GM12891 (cell line): ENCODE data around the gene IQCB1.

Source experiments
- PAX5 ChIP-seq: IDR thresholded peaks from 2 replicates; pipeline ENCODE4 v1.6.1; 2011; ENCODE audit warnings: low read length, moderate library complexity, mild to moderate bottlenecking; ENCODE audit not compliant: insufficient read depth, severe bottlenecking
- POLR2A ChIP-seq: IDR thresholded peaks from 2 replicates; pipeline ENCODE4 v1.6.1; 2011; ENCODE audit warnings: low read depth, low read length, control low read depth
- POLR2AphosphoS5 ChIP-seq: IDR thresholded peaks from 2 replicates; pipeline ENCODE4 v1.6.1; 2011; ENCODE audit warnings: low read depth, low read length, control low read depth
- POU2F2 ChIP-seq: IDR thresholded peaks from 2 replicates; pipeline ENCODE4 v1.6.1; 2011; ENCODE audit warnings: low read depth, mild to moderate bottlenecking, control low read depth, low read length, moderate library complexity
- TAF1 ChIP-seq: IDR thresholded peaks from 2 replicates; pipeline ENCODE4 v1.6.1; 2011; ENCODE audit warnings: low read depth, low read length, control low read depth

GRCh38 chr3:121739902-121740301, 95.0 kb downstream of the IQCB1 start:
- TF ChIP-seq POLR2A (no peak), TAF1 (no peak), PAX5 (no peak), POLR2AphosphoS5 (no peak), POU2F2 (no peak)
